Natural killer cell treated with Interleukin-12 subunit alpha and Interleukin-12 subunit beta and Interleukin-15 and Interleukin-18, amount 100 ng/mL, for 72 hours (primary cell): ENCODE results near the gene SNU13. TPM values are rescaled to one million over a fixed set of nuclear protein-coding genes. Genes with fewer than 3 reads are reported as not detected.
"Not testable (repeated sequence)": the region's sequence is repeated elsewhere in the genome, so short reads cannot be mapped to it uniquely, and the experiment has no call there.

ENCODE experiments used
- ATAC-seq, 2 donors: fragments of 150-1000 bp; cut with Tn5 transposase in 1 of 2; sonication (Bioruptor Pico), chemical (Tn5 transposase) in 1 of 2; 2 replicates each; pipeline ENCODE4 v1.10.0; 2021
- DNase-seq: peaks from one replicate; pipeline ENCODE4 v3.0.0; 2022; ENCODE audit warnings: low spot score
- H3K27ac Mint-ChIP-seq, 2 donors: 1 replicate in 1 of 2; 2 replicates in 1 of 2; pipeline ENCODE4 v1.8.0; 2022; ENCODE audit warnings: mixed read lengths in 2 of 2, mild to moderate bottlenecking in 1 of 2, moderate library complexity in 1 of 2
- H3K27me3 Mint-ChIP-seq, 2 donors: 1 replicate in 1 of 2; 2 replicates in 1 of 2; pipeline ENCODE4 v1.8.0; 2022; ENCODE audit warnings: mixed read lengths in 2 of 2
- H3K36me3 Mint-ChIP-seq: one replicate; pipeline ENCODE4 v1.8.0; 2022; ENCODE audit warnings: mixed read lengths
- H3K4me1 Mint-ChIP-seq, 2 donors: 1 replicate in 1 of 2; 2 replicates in 1 of 2; pipeline ENCODE4 v1.8.0; 2022; ENCODE audit warnings: low read depth in 2 of 2, mixed read lengths in 2 of 2, mild to moderate bottlenecking in 1 of 2
- H3K4me3 Mint-ChIP-seq: one replicate; pipeline ENCODE4 v1.8.0; 2022; ENCODE audit warnings: mixed read lengths
- H3K9me3 Mint-ChIP-seq: 2 replicates; pipeline ENCODE4 v1.8.0; 2022; ENCODE audit warnings: mixed read lengths
- total RNA-seq, 2 donors: library from RNA; stranded (reverse); gene quantifications; one replicate each; pipeline ENCODE4 v1.2.3, GENCODE V29; 2022

SNU13 gene
- total RNA-seq, 2 donors from 2014 or later: 167 to 249 TPM

GRCh38 chr22:41648432-41648831 is 40.2 kb downstream of the SNU13 start:
- DNase-seq: no peak
- Mint-ChIP-seq H3K4me1 (peaks cover 0 to 5% of the 10 kb centered on the region in 2 donors), H3K27ac (no peak overlapping the region), H3K36me3 (peaks cover 5% of the 10 kb centered on the region), H3K4me3 (no peak overlapping the region), H3K9me3 (no peaks in the 10 kb centered on the region), H3K27me3 (no peaks in the 10 kb centered on the region)
- no peak for ATAC-seq

DNA sequence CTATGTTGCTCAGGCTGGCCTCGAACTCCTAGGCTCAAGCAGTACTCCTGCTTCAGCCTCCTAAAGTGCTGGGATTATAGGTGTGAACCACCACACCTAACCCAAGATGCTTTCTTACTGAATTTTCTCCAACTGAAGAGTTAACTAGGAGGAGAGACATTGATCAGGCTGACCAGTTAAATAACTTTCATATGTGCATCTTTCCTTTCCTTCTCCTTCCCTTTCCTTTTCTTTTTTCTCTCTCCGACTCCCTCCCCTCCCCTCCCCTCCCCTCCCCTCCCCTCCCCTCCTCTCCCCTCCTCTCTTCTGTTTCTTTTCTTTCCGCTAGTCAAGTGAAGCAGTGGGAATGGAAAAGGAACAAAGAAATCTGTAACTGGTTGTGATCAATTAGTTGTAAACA is 40.9 kb downstream of the SNU13 start:
- no peak for ATAC-seq
- H3K36me3 Mint-ChIP-seq: peaks cover 5% of the 10 kb centered on the region
- no peak for DNase-seq
- no peak overlapping the region for H3K4me3 Mint-ChIP-seq
- peaks cover 0 to 5% of the 10 kb centered on the region in 2 donors for H3K4me1 Mint-ChIP-seq
- no peaks in the 10 kb centered on the region for H3K27me3 Mint-ChIP-seq
- H3K27ac Mint-ChIP-seq: no peak overlapping the region
- no peaks in the 10 kb centered on the region for H3K9me3 Mint-ChIP-seq

GRCh38 chr22:41642331-41643110 is 46.1 kb downstream of the SNU13 start:
- DNase-seq (no peak), ATAC-seq (no peak)
- no peaks in the 10 kb centered on the region for H3K27me3 Mint-ChIP-seq
- H3K36me3 Mint-ChIP-seq: peaks cover 14% of the 10 kb centered on the region
- no peak overlapping the region for H3K4me3 Mint-ChIP-seq
- peaks cover 0 to 3% of the 10 kb centered on the region in 2 donors for H3K4me1 Mint-ChIP-seq
- no peaks in the 10 kb centered on the region for H3K9me3 Mint-ChIP-seq
- H3K27ac Mint-ChIP-seq: no peak overlapping the region

DNA sequence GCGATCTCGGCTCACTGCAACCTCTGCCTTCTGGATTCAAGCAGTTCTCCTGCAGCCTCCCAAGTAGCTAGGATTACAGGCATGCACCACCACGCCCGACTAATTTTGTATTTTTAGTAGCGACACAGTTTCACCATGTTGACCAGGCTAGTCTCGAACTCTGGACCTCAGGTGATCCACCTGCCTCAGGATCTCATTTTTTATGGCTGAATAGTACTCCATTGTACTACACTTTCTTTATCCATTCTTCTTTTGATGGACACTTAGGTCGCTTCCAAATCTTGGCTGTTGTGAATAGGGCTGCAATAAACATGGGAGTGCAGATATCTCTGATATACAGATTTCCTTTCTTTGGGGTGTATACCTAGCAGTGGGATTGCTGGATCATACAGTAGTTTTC is 46.8 kb downstream of the SNU13 start:
- Mint-ChIP-seq H3K27me3 (no peaks in the 10 kb centered on the region), H3K4me1 (peaks cover 0 to 3% of the 10 kb centered on the region in 2 donors), H3K27ac (no peak overlapping the region), H3K4me3 (no peak overlapping the region), H3K9me3 (no peaks in the 10 kb centered on the region), H3K36me3 (peaks cover 14% of the 10 kb centered on the region)
- ATAC-seq (no peak), DNase-seq (no peak)

- ATAC-seq: no peak
- H3K9me3 Mint-ChIP-seq: no peaks in the 10 kb centered on the region
- H3K36me3 Mint-ChIP-seq: peaks cover 14% of the 10 kb centered on the region
These were observed 49.9 kb downstream of the SNU13 start for GRCh38 chr22:41638748-41639147.

DNA sequence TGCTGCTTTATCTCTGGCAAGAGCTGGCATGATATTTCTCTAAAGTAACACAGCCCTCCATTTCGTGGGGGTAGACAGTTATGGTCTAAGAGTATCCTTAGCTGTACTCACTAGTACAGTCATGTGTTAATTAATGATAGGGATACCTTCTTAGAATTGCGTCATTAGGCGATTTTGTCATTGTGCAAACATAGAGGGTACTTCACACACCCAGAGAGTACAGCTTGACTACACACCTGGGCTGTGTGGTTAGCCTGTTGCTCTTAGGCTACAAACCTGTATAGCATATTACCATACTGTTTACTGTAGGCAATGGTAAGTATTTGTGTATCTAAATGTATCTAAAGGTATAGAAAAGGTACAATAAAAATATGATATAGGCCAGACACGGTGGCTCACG is 50.5 kb downstream of the SNU13 start:
- ATAC-seq (no peak), DNase-seq (no peak)
- no peaks in the 10 kb centered on the region for H3K9me3 Mint-ChIP-seq
- H3K36me3 Mint-ChIP-seq: peaks cover 14% of the 10 kb centered on the region
- H3K27me3 Mint-ChIP-seq: no peaks in the 10 kb centered on the region
- H3K4me3 Mint-ChIP-seq: no peak overlapping the region
- H3K4me1 Mint-ChIP-seq: peaks cover 0 to 3% of the 10 kb centered on the region in 2 donors
- H3K27ac Mint-ChIP-seq: no peak overlapping the region

More at GRCh38 chr22:41638748-41639147, 49.9 kb downstream of the SNU13 start:
- DNase-seq: no peak
- Mint-ChIP-seq H3K27me3 (no peaks in the 10 kb centered on the region), H3K4me1 (peaks cover 0 to 3% of the 10 kb centered on the region in 2 donors), H3K4me3 (no peak overlapping the region), H3K27ac (no peak overlapping the region)

DNA sequence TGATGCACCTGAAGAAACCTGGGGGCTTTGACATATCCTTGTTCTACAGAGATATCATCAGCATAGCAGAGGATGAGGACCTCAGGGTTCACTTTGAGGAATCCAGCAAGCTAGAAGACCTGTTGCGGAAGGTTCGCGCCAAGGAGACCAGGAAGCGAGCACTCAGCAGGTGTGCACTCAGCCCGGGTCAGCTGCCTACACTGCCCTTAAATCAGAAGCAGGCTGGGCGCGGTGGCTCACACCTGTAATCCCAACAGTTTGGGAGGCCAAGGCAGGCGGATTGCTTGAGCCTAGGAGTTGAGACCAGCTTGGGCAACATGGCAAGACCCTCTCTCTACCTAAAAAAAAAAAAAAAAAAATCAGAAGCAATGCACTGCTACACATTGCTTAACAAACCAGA is 51.0 kb downstream of the SNU13 start:
- not testable (repeated sequence) for H3K9me3 Mint-ChIP-seq, H3K27me3 Mint-ChIP-seq

DNA sequence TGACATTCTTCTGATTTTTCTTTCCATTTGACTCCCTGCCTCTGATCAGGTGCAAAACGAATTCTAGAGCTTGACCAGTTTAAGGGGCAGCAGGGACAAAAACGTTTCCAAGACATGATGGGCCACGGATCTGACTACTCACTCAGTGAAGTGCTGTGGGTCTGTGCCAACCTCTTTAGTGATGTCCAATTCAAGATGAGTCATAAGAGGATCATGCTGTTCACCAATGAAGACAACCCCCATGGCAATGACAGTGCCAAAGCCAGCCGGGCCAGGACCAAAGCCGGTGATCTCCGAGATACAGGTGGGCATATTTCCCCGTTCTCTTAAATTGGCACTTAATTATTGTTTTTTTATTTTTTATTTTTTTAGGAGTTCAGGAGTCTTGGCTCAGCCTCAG is 52.2 kb downstream of the SNU13 start:
- Mint-ChIP-seq H3K27me3 (no peaks in the 10 kb centered on the region), H3K4me3 (no peak overlapping the region), H3K36me3 (peaks cover 2% of the 10 kb centered on the region), H3K9me3 (no peaks in the 10 kb centered on the region), H3K4me1 (no peaks in the 10 kb centered on the region), H3K27ac (no peak overlapping the region)
- ATAC-seq (no peak), DNase-seq (no peak)

More for the DNA sequence above, 51.0 kb downstream of the SNU13 start:
- H3K27ac Mint-ChIP-seq, H3K4me1 Mint-ChIP-seq, DNase-seq, H3K4me3 Mint-ChIP-seq, ATAC-seq: not testable (repeated sequence)
- peaks cover 13% of the 10 kb centered on the region for H3K36me3 Mint-ChIP-seq

DNA sequence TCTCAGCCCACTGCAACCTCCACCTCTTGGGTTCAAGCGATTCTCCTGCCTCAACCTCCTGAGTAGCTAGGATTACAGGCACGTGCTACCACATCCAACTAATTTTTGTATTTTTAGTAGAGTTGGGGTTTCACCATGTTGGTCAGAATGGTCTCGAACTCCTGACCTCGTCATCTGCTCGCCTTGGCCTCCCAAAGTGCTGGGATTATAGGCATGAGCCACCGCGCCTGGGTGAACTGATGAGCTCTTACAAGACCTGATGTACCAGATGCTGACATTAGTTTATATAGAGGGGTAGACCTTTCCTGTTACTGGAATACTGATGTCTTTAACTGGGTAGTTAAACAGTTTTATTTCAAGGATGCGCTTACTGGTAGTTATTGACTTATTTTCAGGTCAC is 54.1 kb downstream of the SNU13 start:
- not testable (repeated sequence) for ATAC-seq, H3K4me1 Mint-ChIP-seq, H3K9me3 Mint-ChIP-seq

DNA sequence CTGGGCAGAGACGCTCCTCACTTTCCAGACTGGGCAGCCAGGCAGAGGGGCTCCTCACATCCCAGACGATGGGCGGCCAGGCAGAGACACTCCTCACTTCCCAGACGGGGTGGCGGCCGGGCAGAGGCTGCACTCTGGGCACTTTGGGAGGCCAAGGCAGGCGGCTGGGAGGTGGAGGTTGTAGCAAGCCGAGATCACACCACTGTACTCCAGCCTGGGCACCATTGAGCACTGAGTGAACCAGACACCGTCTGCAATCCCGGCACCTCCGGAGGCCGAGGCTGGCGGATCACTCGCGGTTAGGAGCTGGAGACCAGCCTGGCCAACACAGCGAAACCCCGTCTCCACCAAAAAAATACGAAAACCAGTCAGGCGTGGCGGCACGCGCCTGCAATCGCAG is 57.1 kb downstream of the SNU13 start:
- not testable (repeated sequence) for H3K9me3 Mint-ChIP-seq, H3K4me1 Mint-ChIP-seq, H3K27ac Mint-ChIP-seq, ATAC-seq, H3K4me3 Mint-ChIP-seq, H3K27me3 Mint-ChIP-seq, DNase-seq
- H3K36me3 Mint-ChIP-seq: peaks cover 18% of the 10 kb centered on the region

More for the DNA sequence above, 54.1 kb downstream of the SNU13 start:
- not testable (repeated sequence) for DNase-seq, H3K27me3 Mint-ChIP-seq, H3K36me3 Mint-ChIP-seq, H3K4me3 Mint-ChIP-seq, H3K27ac Mint-ChIP-seq

DNA sequence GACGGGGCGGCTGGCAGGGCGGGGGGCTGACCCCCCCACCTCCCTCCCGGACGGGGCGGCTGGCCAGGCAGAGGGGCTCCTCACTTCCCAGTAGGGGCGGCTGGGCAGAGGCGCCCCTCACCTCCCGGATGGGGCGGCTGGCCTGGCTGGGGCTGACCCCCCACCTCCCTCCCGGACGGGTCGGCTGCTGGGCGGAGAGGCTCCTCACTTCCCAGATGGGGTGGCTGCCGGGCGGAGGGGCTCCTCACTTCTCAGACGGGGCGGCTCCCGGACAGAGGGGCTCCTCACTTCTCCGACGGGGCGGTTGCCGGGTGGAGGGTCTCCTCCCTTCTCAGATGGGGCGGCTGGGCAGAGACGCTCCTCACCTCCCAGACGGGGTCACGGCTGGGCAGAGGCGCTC is 57.6 kb downstream of the SNU13 start:
- not testable (repeated sequence) for H3K9me3 Mint-ChIP-seq, DNase-seq, H3K27me3 Mint-ChIP-seq, H3K27ac Mint-ChIP-seq, H3K4me1 Mint-ChIP-seq, ATAC-seq, H3K4me3 Mint-ChIP-seq
- peaks cover 18% of the 10 kb centered on the region for H3K36me3 Mint-ChIP-seq

DNA sequence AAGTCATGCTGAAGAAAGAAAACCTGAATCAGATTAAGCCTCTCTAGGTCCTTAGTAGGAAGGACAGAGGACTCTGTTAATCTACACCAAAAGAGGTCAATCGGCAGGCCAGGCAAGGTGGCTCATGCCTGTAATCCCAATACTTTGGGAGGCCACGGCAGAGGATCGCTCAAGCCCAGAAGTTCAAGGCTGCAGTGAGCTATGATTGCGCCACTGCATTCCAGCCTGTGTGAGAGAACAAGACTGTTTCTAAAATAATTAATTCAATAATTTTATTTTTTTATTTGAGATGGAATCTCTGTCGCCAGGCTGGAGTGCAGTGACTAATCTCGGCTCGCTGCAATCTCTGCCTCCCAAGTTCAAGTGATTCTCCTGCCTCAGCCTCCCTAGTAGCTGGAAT is 63.1 kb downstream of the SNU13 start:
- no peak for ATAC-seq
- H3K4me1 Mint-ChIP-seq: peaks cover 14 to 18% of the 10 kb centered on the region in 2 donors
- H3K27me3 Mint-ChIP-seq: no peaks in the 10 kb centered on the region
- H3K4me3 Mint-ChIP-seq: no peak overlapping the region
- H3K36me3 Mint-ChIP-seq: peaks cover 29% of the 10 kb centered on the region
- H3K27ac Mint-ChIP-seq: no peak overlapping the region
- DNase-seq: no peak
- no peaks in the 10 kb centered on the region for H3K9me3 Mint-ChIP-seq
